ENCODE results near the gene AIFM3.
"Not testable (repeated sequence)": the region's sequence is repeated elsewhere in the genome, so short reads cannot be mapped to it uniquely, and the experiment has no call there.

Gene AIFM3

GRCh38 chr22:20957683-20958431 is 9.2 kb upstream of the AIFM3 start:
- no peak for DNase-seq (ENCODE audit: low read depth in 2 of 2)

GRCh38 chr22:20959578-20960461 is 7.2 kb upstream of the AIFM3 start:
- DNase-seq (ENCODE audit: low read depth in 2 of 2), result no peak

- DNase-seq (ENCODE audit: low read depth in 2 of 2), result no peak
Measured at GRCh38 chr22:20960609-20961008, 6.4 kb upstream of the AIFM3 start.

GRCh38 chr22:20962491-20962945 is 4.5 kb upstream of the AIFM3 start:
- DNase-seq (ENCODE audit: low read depth in 2 of 2), result no peak

GRCh38 chr22:20963201-20964052 is 3.6 kb upstream of the AIFM3 start:
- no peak for DNase-seq (ENCODE audit: low read depth in 2 of 2)

- DNase-seq (ENCODE audit: low read depth in 2 of 2), result no peak
Measured at GRCh38 chr22:20964090-20964798, 2.8 kb upstream of the AIFM3 start.

- no peak for DNase-seq (ENCODE audit: low read depth in 2 of 2)
Measured at GRCh38 chr22:20964799-20965103, 2.3 kb upstream of the AIFM3 start.

- no peak for DNase-seq (ENCODE audit: low read depth in 2 of 2)
Measured at GRCh38 chr22:20965104-20965887, 1.8 kb upstream of the AIFM3 start.

- DNase-seq (ENCODE audit: low read depth in 2 of 2), result no peak
Measured at GRCh38 chr22:20965888-20966855, 883 bp upstream of the AIFM3 start.

GRCh38 chr22:20967697-20968211 is 699 bp downstream of the AIFM3 start:
- no peak for DNase-seq (ENCODE audit: low read depth in 2 of 2)

GRCh38 chr22:20968281-20968977 is 1.4 kb downstream of the AIFM3 start:
- no peak for DNase-seq (ENCODE audit: low read depth in 2 of 2)

GRCh38 chr22:20970939-20971657 is 4.0 kb downstream of the AIFM3 start:
- no peak for DNase-seq (ENCODE audit: low read depth in 2 of 2)

GRCh38 chr22:20972014-20972694 is 5.1 kb downstream of the AIFM3 start:
- DNase-seq (ENCODE audit: low read depth in 2 of 2), result not testable (repeated sequence)

- no peak for DNase-seq (ENCODE audit: low read depth in 2 of 2)
Measured at GRCh38 chr22:20972933-20973577, 6.0 kb downstream of the AIFM3 start.

- no peak for DNase-seq (ENCODE audit: low read depth in 2 of 2)
Measured at GRCh38 chr22:20973634-20974286, 6.7 kb downstream of the AIFM3 start.

GRCh38 chr22:20974336-20974955 is 7.4 kb downstream of the AIFM3 start:
- no peak for DNase-seq (ENCODE audit: low read depth in 2 of 2)
